H1 (cell line): ENCODE results near the gene PHC3. TPM values are rescaled to one million over a fixed set of nuclear protein-coding genes. Genes with fewer than 3 reads are reported as not detected.

ENCODE experiments used
- CTCF ChIA-PET: fragments of 300-600 bp; sonication (Branson Sonifier 250); formaldehyde crosslinking; loops from one replicate; lab custom pipeline; 2021; ENCODE audit not compliant: partially characterized antibody; lab: Charles Lee
- POLR2A ChIA-PET: fragments of 300-600 bp; sonication (Branson Sonifier 250); formaldehyde crosslinking; loops from one replicate; lab custom pipeline; 2021; ENCODE audit warnings: inconsistent platforms; ENCODE audit not compliant: partially characterized antibody; lab: Charles Lee
- DNase-seq, 2 experiments: peaks; one replicate each; pipeline versions ENCODE4 v3.0.0 to v3.0.0-alpha.2; 2010 to 2022; ENCODE audit warnings: low spot score in 2 of 2, low read depth in 1 of 2, mixed read lengths in 1 of 2
- FAIRE-seq: peaks from 2 replicates; lab custom pipeline; 2011; peaks lifted over from hg19 to GRCh38; lab: Jason Lieb, UNC
- H2AFZ ChIP-seq: 2 replicates; pipeline ENCODE4 v1.8.1; 2012; ENCODE audit warnings: low read length, inconsistent platforms
- H2AK5ac ChIP-seq: 2 replicates; pipeline ENCODE4 v1.6.1; 2013; ENCODE audit warnings: low read depth, low read length
- H2BK120ac ChIP-seq: replicated peaks from 2 replicates; pipeline ENCODE3; 2013; ENCODE audit warnings: low read depth, low read length, inconsistent platforms
- H2BK12ac ChIP-seq: 2 replicates; pipeline ENCODE4 v1.6.1; 2013; ENCODE audit warnings: low read depth, low read length
- H2BK15ac ChIP-seq: 2 replicates; pipeline ENCODE4 v1.6.1; 2013; ENCODE audit warnings: low read length
- H2BK20ac ChIP-seq: 2 replicates; pipeline ENCODE4 v1.6.1; 2013; ENCODE audit warnings: low read length
- H2BK5ac ChIP-seq: 2 replicates; pipeline ENCODE4 v1.6.1; 2013; ENCODE audit warnings: low read depth, low read length
- H3K14ac ChIP-seq: 2 replicates; pipeline ENCODE4 v1.6.1; 2013; ENCODE audit warnings: inconsistent platforms; ENCODE audit not compliant: insufficient read length
- H3K18ac ChIP-seq: 2 replicates; pipeline ENCODE4 v1.6.1; 2013; ENCODE audit warnings: low read length; ENCODE audit errors: extremely low read depth
- H3K23ac ChIP-seq: 2 replicates; pipeline ENCODE4 v1.6.1; 2013; ENCODE audit warnings: inconsistent platforms; ENCODE audit not compliant: insufficient read length
- H3K23me2 ChIP-seq: 2 replicates; pipeline ENCODE4 v1.6.1; 2013; ENCODE audit warnings: low read depth, low read length
- H3K27ac ChIP-seq: 2 replicates; pipeline ENCODE4 v1.6.1; 2011; ENCODE audit warnings: low read depth, low read length, inconsistent platforms
- H3K27me3 ChIP-seq, 4 experiments: replicated peaks in 1 of 4; 1 replicate in 1 of 4; 2 replicates in 3 of 4; pipeline versions ENCODE4 v1.6.1 to v1.8.1; 2011 to 2013; ENCODE audit warnings: low read length in 3 of 4, mild to moderate bottlenecking in 3 of 4, inconsistent platforms in 2 of 4, mixed read lengths in 2 of 4, moderate library complexity in 1 of 4; ENCODE audit not compliant: control insufficient read depth in 3 of 4, insufficient read depth in 3 of 4; ENCODE audit errors: extremely low read depth in 1 of 4
- H3K36me3 ChIP-seq, 4 experiments: 2 replicates each; pipeline versions ENCODE4 v1.6.1 to v1.8.1; 2011 to 2013; ENCODE audit warnings: mild to moderate bottlenecking in 4 of 4, low read length in 3 of 4, moderate library complexity in 2 of 4, control low read depth in 1 of 4, inconsistent platforms in 1 of 4; ENCODE audit not compliant: insufficient read depth in 4 of 4, control insufficient read depth in 2 of 4
- H3K4ac ChIP-seq: replicated peaks from 2 replicates; pipeline ENCODE3; 2013; ENCODE audit warnings: low read length, low read depth, mixed read lengths, inconsistent platforms; ENCODE audit not compliant: insufficient read length
- H3K4me1 ChIP-seq, 4 experiments: replicated peaks in 1 of 4; 1 replicate in 1 of 4; 2 replicates in 3 of 4; pipeline versions ENCODE4 v1.6.1 to v1.8.1; 2011 to 2013; ENCODE audit warnings: low read length in 3 of 4, inconsistent platforms in 2 of 4, mixed read lengths in 1 of 4; ENCODE audit not compliant: insufficient read depth in 4 of 4, control insufficient read depth in 3 of 4
- H3K4me2 ChIP-seq, 2 experiments: 2 replicates each; pipeline versions ENCODE4 v1.6.1 to v1.8.1; 2011 to 2013; ENCODE audit warnings: low read depth in 2 of 2, low read length in 2 of 2, control low read depth in 1 of 2, inconsistent platforms in 1 of 2, mild to moderate bottlenecking in 1 of 2; ENCODE audit not compliant: insufficient read depth in 1 of 2
- H3K4me3 ChIP-seq, 4 experiments: fragments of 200-600, 300-600 bp in 1 of 4; sonication (generic), shearing (Covaris generic), sonication (Bioruptor Twin) in 1 of 4; 2 replicates each; pipeline versions ENCODE4 v1.5.1 to v1.8.1; 2011 to 2016; ENCODE audit warnings: low read length in 4 of 4, low read depth in 3 of 4, control low read depth in 2 of 4, inconsistent platforms in 2 of 4, mild to moderate bottlenecking in 2 of 4, mixed read lengths in 1 of 4, moderate library complexity in 1 of 4; ENCODE audit not compliant: insufficient read depth in 2 of 4; ENCODE audit errors: extremely low read depth in 1 of 4
- H3K56ac ChIP-seq: replicated peaks from 2 replicates; pipeline ENCODE3; 2013; ENCODE audit warnings: low read depth, mild to moderate bottlenecking, mixed read lengths, low read length, inconsistent platforms; ENCODE audit not compliant: insufficient read length
- H3K79me1 ChIP-seq: 2 replicates; pipeline ENCODE4 v1.6.1; 2013; ENCODE audit warnings: low read depth, low read length, control low read depth
- H3K79me2 ChIP-seq, 2 experiments: 2 replicates each; pipeline versions ENCODE4 v1.6.1 to v1.8.1; 2012 to 2013; ENCODE audit warnings: low read length in 2 of 2, mild to moderate bottlenecking in 2 of 2, inconsistent platforms in 1 of 2; ENCODE audit not compliant: insufficient read depth in 2 of 2, control insufficient read depth in 1 of 2
- H3K9ac ChIP-seq, 4 experiments: replicated peaks in 1 of 4; 1 replicate in 1 of 4; 2 replicates in 3 of 4; pipeline versions ENCODE4 v1.6.1 to v1.8.1; 2011 to 2013; ENCODE audit warnings: low read depth in 3 of 4, low read length in 3 of 4, control low read depth in 2 of 4, mild to moderate bottlenecking in 2 of 4, moderate library complexity in 2 of 4, inconsistent platforms in 1 of 4; ENCODE audit errors: extremely low read depth in 1 of 4
- H3K9me3 ChIP-seq, 2 experiments: 2 replicates each; pipeline versions ENCODE4 v1.6.1 to v1.8.1; 2012 to 2013; ENCODE audit warnings: mild to moderate bottlenecking in 2 of 2, moderate library complexity in 2 of 2, control low read depth in 1 of 2, inconsistent platforms in 1 of 2, low read depth in 1 of 2, low read length in 1 of 2, mixed read lengths in 1 of 2; ENCODE audit not compliant: insufficient read depth in 2 of 2
- H4K20me1 ChIP-seq, 2 experiments: replicated peaks in 1 of 2; 2 replicates each; pipeline versions ENCODE3 to v1.8.1; 2011 to 2013; ENCODE audit warnings: inconsistent platforms in 2 of 2, low read length in 2 of 2, mild to moderate bottlenecking in 1 of 2; ENCODE audit not compliant: insufficient read depth in 2 of 2, control insufficient read depth in 1 of 2
- H4K5ac ChIP-seq: 2 replicates; pipeline ENCODE4 v1.6.1; 2013; ENCODE audit warnings: low read length, low read depth, mixed read lengths, inconsistent platforms; ENCODE audit not compliant: insufficient read length
- H4K8ac ChIP-seq: 2 replicates; pipeline ENCODE4 v1.8.0; 2013; ENCODE audit warnings: mild to moderate bottlenecking, moderate library complexity, low read length, inconsistent platforms; ENCODE audit not compliant: insufficient read depth; ENCODE audit errors: extremely low read depth
- H4K91ac ChIP-seq: replicated peaks from 2 replicates; pipeline ENCODE3; 2013; ENCODE audit warnings: low read length, mixed read lengths, inconsistent platforms; ENCODE audit not compliant: insufficient read length
- GABPA ChIP-seq: IDR thresholded peaks from 2 replicates; pipeline ENCODE4 v1.6.1; 2011; ENCODE audit warnings: mild to moderate bottlenecking, low read length, moderate library complexity, borderline replicate concordance; ENCODE audit not compliant: insufficient read depth
- NANOG ChIP-seq: IDR thresholded peaks from 2 replicates; pipeline ENCODE4 v1.6.1; 2011; ENCODE audit warnings: low read length, low read depth, mild to moderate bottlenecking, inconsistent platforms; ENCODE audit not compliant: insufficient read depth, poor library complexity, severe bottlenecking
- RNF2 ChIP-seq: fragments of 200-900, 300-1000 bp; sonication (generic); IDR thresholded peaks from 2 replicates; pipeline ENCODE4 v1.7.1; 2016; ENCODE audit warnings: borderline replicate concordance, low read depth, mild to moderate bottlenecking, antibody characterized with exemption, low read length; ENCODE audit not compliant: poor library complexity, severe bottlenecking; ENCODE audit errors: missing control alignments
- SIX5 ChIP-seq: IDR thresholded peaks from 2 replicates; pipeline ENCODE4 v1.6.1; 2011; ENCODE audit warnings: mild to moderate bottlenecking, low read depth, low read length
- YY1 ChIP-seq: IDR thresholded peaks from 2 replicates; pipeline ENCODE4 v1.6.1; 2011; ENCODE audit warnings: low read depth, mild to moderate bottlenecking, low read length
- WGBS, 2 experiments: shearing (Covaris generic) in 1 of 2; methylation state at CpG; one replicate each; pipeline versions ENCODE4 v1.1.6 to v1.1.7; 2013 to 2015; ENCODE audit warnings: low lambda C conversion rate in 2 of 2, mixed read lengths in 2 of 2, inconsistent platforms in 1 of 2, low coverage in 1 of 2, missing lambda C conversion rate in 1 of 2; ENCODE audit not compliant: insufficient replicate concordance in 2 of 2, insufficient coverage in 1 of 2, insufficient read length in 1 of 2; ENCODE audit errors: extremely low coverage in 1 of 2, missing lambda C conversion rate in 1 of 2; 5-methylcytosine and 5-hydroxymethylcytosine counted together
- polyA plus RNA-seq, 7 experiments: library from polyadenylated mRNA; depleted of rRNA in 3 of 7; stranded (reverse) in 5 of 7; unstranded in 2 of 7; fragments of >200 nt in 5 of 7; fragments of 200-250 nt in 2 of 7; gene quantifications; 1 replicate in 5 of 7; 2 replicates in 1 of 7; 4 replicates in 1 of 7; pipeline versions ENCODE4 v1.2.1 to v1.2.3, GENCODE V29; 2011 to 2013; ENCODE audit warnings: missing spikeins in 2 of 7, mixed read lengths in 2 of 7
- total RNA-seq: library from RNA; stranded (reverse); fragmentation: NEBNext Ultra II Directional; extraction: Animal tissue kit (Norgen Biotek cat#: 25700); gene quantifications from 2 replicates; pipeline ENCODE4 v1.2.1, GENCODE V29; 2021

PHC3 gene
- total and polyA plus RNA-seq, 2 of the 8 experiments (the other 6 are each of a cell fraction or from before 2014, with no cell fraction given): 26.4 to 29.2 TPM

GRCh38 chr3:170100944-170101343 lies 80.6 kb downstream of the PHC3 start:
- Histone ChIP-seq H3K18ac (no peak overlapping the region), H4K8ac (no peak overlapping the region), H2BK15ac (no peak overlapping the region), H2BK20ac (no peak overlapping the region), H3K27me3 (no peaks in the 10 kb centered on the region), H2AK5ac (no peak overlapping the region), H3K79me1 (no peaks in the 10 kb centered on the region; the same call in 1 of the 2 replicates), H2AFZ (no peak overlapping the region), H3K56ac (no peak overlapping the region), H4K5ac (no peak overlapping the region), H3K14ac (no peak overlapping the region), H3K4me2 (no peak overlapping the region), H4K20me1 (peaks cover 0 to 3% of the 10 kb centered on the region in 2 experiments), H3K9ac (no peak overlapping the region), H3K23ac (no peak overlapping the region), H3K4me1 (no peaks in the 10 kb centered on the region), H3K79me2 (no peaks in the 10 kb centered on the region), H3K4ac (no peak overlapping the region), H3K9me3 (no peaks in the 10 kb centered on the region), H3K4me3 (no peak overlapping the region), H4K91ac (no peak overlapping the region), H3K27ac (no peak overlapping the region), H3K36me3 (peaks cover 6 to 62% (median 19%) of the 10 kb centered on the region in 4 experiments; a peak in 7 of 8 replicates), H2BK12ac (no peak overlapping the region), H3K23me2 (no peaks in the 10 kb centered on the region), H2BK120ac (no peak overlapping the region), H2BK5ac (no peak overlapping the region)
- 100% methylated on average over 1 of the region's 1 CpG; no CpG with 5 or more reads in 1 of the 2 experiments for WGBS, 2 experiments
- DNase-seq (no peak), FAIRE-seq (no peak)
- CTCF ChIA-PET: interaction anchor here (1.3 to 1.4 kb wide), 3 partner anchors 8 to 38 kb away, joined by 3 to 4 read pairs (median 3); no protein-coding TSS in a partner anchor
- TF ChIP-seq RNF2 (no peak), GABPA (no peak), NANOG (no peak), YY1 (no peak), SIX5 (no peak)
- POLR2A ChIA-PET: interaction anchor here (0.6 to 2.2 kb wide), 2 partner anchors 16 to 131 kb away, joined by 6 read pairs; no protein-coding TSS in a partner anchor
